Embryonic facial prominence (tissue), 1 donor: ENCODE data around the gene ARMH1.

ENCODE experiments used
- DNase-seq: peaks from one replicate; pipeline ENCODE4 v3.0.0-alpha.2; 2016; ENCODE audit errors: extremely low spot score

ARMH1 gene

GRCh38 chr1:44674113-44675000 is at the start of gene ARMH1, which contains the start of gene TMEM53:
ARMH1 (plus strand) TSS chr1:44674714; CDS start chr1:44689698, 14,984 bp downstream.
TMEM53 (minus strand) TSS chr1:44674481; CDS start chr1:44674391, 90 bp downstream.
- DNase-seq, result peak; percentile 97

- DNase-seq, result no peak
These were observed 49.2 kb upstream of the ARMH1 start for GRCh38 chr1:44625348-44625747.

GRCh38 chr1:44628962-44629756 is 45.4 kb upstream of the ARMH1 start:
- no peak for DNase-seq

GRCh38 chr1:44630116-44630515 is 44.4 kb upstream of the ARMH1 start:
- DNase-seq, result no peak

- DNase-seq, result no peak
These were observed 43.2 kb upstream of the ARMH1 start for GRCh38 chr1:44631333-44631646.

GRCh38 chr1:44631647-44632539 is 42.6 kb upstream of the ARMH1 start:
- peak; percentile 80 for DNase-seq

- DNase-seq, result no peak
These were observed 41.9 kb upstream of the ARMH1 start for GRCh38 chr1:44632598-44632997.

GRCh38 chr1:44634606-44635189 is 39.8 kb upstream of the ARMH1 start:
- no peak for DNase-seq

GRCh38 chr1:44635439-44635838 is 39.1 kb upstream of the ARMH1 start:
- no peak for DNase-seq

- no peak for DNase-seq
These were observed 38.3 kb upstream of the ARMH1 start for GRCh38 chr1:44636083-44636687.

- DNase-seq, result no peak
These were observed 37.6 kb upstream of the ARMH1 start for GRCh38 chr1:44636688-44637598.

GRCh38 chr1:44637702-44638411 is 36.7 kb upstream of the ARMH1 start:
- no peak for DNase-seq

GRCh38 chr1:44640200-44640853 is 34.2 kb upstream of the ARMH1 start:
- DNase-seq, result no peak

GRCh38 chr1:44641126-44642102 is 33.1 kb upstream of the ARMH1 start:
- DNase-seq, result no peak

GRCh38 chr1:44642255-44642654 is 32.3 kb upstream of the ARMH1 start:
- DNase-seq, result no peak

GRCh38 chr1:44642925-44643324 is 31.6 kb upstream of the ARMH1 start:
- DNase-seq, result no peak

GRCh38 chr1:44643721-44644334 is 30.7 kb upstream of the ARMH1 start:
- DNase-seq, result no peak
